PC-3 (cell line): ENCODE measurements around the gene LRIG3.

Experiments
- EZH2 ChIP-seq: fragments of 300-600 bp; sonication (generic); IDR thresholded peaks from one replicate; pipeline ENCODE4 v1.6.1; 2017; ENCODE audit warnings: antibody characterized with exemption, mild to moderate bottlenecking, low read length; ENCODE audit not compliant: unreplicated experiment
- EZH2phosphoT487 ChIP-seq: fragments of 300-600 bp; sonication (generic); IDR thresholded peaks from 2 replicates; pipeline ENCODE4 v1.6.1; 2018; ENCODE audit warnings: mild to moderate bottlenecking, antibody characterized with exemption, low read length, borderline replicate concordance

- TF ChIP-seq EZH2 (no peak), EZH2phosphoT487 (no peak)
Measured at GRCh38 chr12:58959639-58960300, 39.5 kb upstream of the LRIG3 start.
